WTC11 (cell line): ENCODE data around the gene STK32B. TPM values are rescaled to one million over a fixed set of nuclear protein-coding genes. Genes with fewer than 3 reads are reported as not detected.
A peak's percentile ranks its signal among the peaks of the same experiment; 100 is the strongest.

Experiments
- ATAC-seq: fragments of 200-7000 bp; cut with Tn5 transposase; 2 replicates; pipeline ENCODE4 v1.10.0; 2021; ENCODE audit warnings: mild to moderate bottlenecking, moderate library complexity
- CTCF ChIA-PET: fragments of 300-600 bp; sonication (Branson Sonifier 250); formaldehyde crosslinking; loops from one replicate; lab custom pipeline; 2021; ENCODE audit warnings: antibody characterized with exemption; lab: Charles Lee
- POLR2A ChIA-PET: fragments of 350-600 bp; sonication (Branson Sonifier 250); formaldehyde crosslinking; loops from one replicate; lab custom pipeline; 2021; ENCODE audit warnings: antibody characterized with exemption; lab: Charles Lee
- DNase-seq: peaks from one replicate; pipeline ENCODE4 v3.0.0; 2021; ENCODE audit warnings: low spot score
- H3K27ac Mint-ChIP-seq: 2 replicates; pipeline ENCODE4 v1.8.0; 2021; ENCODE audit warnings: mixed read lengths
- H3K27me3 Mint-ChIP-seq: 2 replicates; pipeline ENCODE4 v1.8.0; 2021; ENCODE audit warnings: low read depth, mild to moderate bottlenecking, moderate library complexity, mixed read lengths
- H3K36me3 Mint-ChIP-seq: 2 replicates; pipeline ENCODE4 v1.8.0; 2021; ENCODE audit warnings: mixed read lengths
- H3K4me1 Mint-ChIP-seq: 2 replicates; pipeline ENCODE4 v1.8.0; 2022; ENCODE audit warnings: mixed read lengths
- H3K4me3 Mint-ChIP-seq: 2 replicates; pipeline ENCODE4 v1.8.0; 2021; ENCODE audit warnings: mild to moderate bottlenecking, moderate library complexity, mixed read lengths
- H3K9me3 Mint-ChIP-seq: 2 replicates; pipeline ENCODE4 v1.8.0; 2021; ENCODE audit warnings: mixed read lengths
- CBFB ChIP-seq: sonication (generic); formaldehyde crosslinking; IDR thresholded peaks from 2 replicates; pipeline ENCODE4 v1.8.1; 2022; ENCODE audit warnings: mild to moderate bottlenecking, low read depth, missing genetic modification reagents
- ELF4 ChIP-seq: sonication (generic); formaldehyde crosslinking; IDR thresholded peaks from 2 replicates; pipeline ENCODE4 v1.8.1; 2022; ENCODE audit warnings: low read depth, mild to moderate bottlenecking, moderate library complexity, missing genetic modification reagents
- EMX1 ChIP-seq: fragments of 250-450 bp; sonication (Bioruptor Pico); IDR thresholded peaks from 2 replicates; pipeline ENCODE4 v1.8.0; 2021; ENCODE audit warnings: mild to moderate bottlenecking
- HMGA2 ChIP-seq: fragments of 250-450 bp; sonication (Bioruptor Pico); IDR thresholded peaks from 2 replicates; pipeline ENCODE4 v1.4.0; 2021; ENCODE audit warnings: mild to moderate bottlenecking, moderate library complexity
- KAT7 ChIP-seq: sonication (generic); formaldehyde crosslinking; IDR thresholded peaks from 2 replicates; pipeline ENCODE4 v1.8.1; 2023; ENCODE audit warnings: missing genetic modification reagents, mild to moderate bottlenecking, borderline replicate concordance
- MYBL2 ChIP-seq: sonication (generic); formaldehyde crosslinking; IDR thresholded peaks from 2 replicates; pipeline ENCODE4 v1.8.1; 2023; ENCODE audit warnings: mild to moderate bottlenecking, moderate library complexity, missing genetic modification reagents
- NFYB ChIP-seq: sonication (generic); formaldehyde crosslinking; conservative IDR thresholded peaks from 2 replicates; pipeline ENCODE4 v1.8.0; 2022; ENCODE audit warnings: low read depth, missing genetic modification reagents
- NR2C2 ChIP-seq: sonication (generic); formaldehyde crosslinking; IDR thresholded peaks from 2 replicates; pipeline ENCODE4 v1.8.0; 2022; ENCODE audit warnings: mild to moderate bottlenecking, missing genetic modification reagents
- NR3C1 ChIP-seq: sonication (generic); formaldehyde crosslinking; conservative IDR thresholded peaks from 2 replicates; pipeline ENCODE4 v1.8.1; 2023; ENCODE audit warnings: low read depth, mild to moderate bottlenecking, missing genetic modification reagents
- RORB ChIP-seq: fragments of 250-450 bp; sonication (Bioruptor Pico); IDR thresholded peaks from 2 replicates; pipeline ENCODE4 v1.9.0; 2021; ENCODE audit warnings: mild to moderate bottlenecking
- SP1 ChIP-seq: sonication (generic); formaldehyde crosslinking; conservative IDR thresholded peaks from 2 replicates; pipeline ENCODE4 v1.8.1; 2022; ENCODE audit warnings: missing genetic modification reagents
- TP53 ChIP-seq: sonication (generic); formaldehyde crosslinking; IDR thresholded peaks from 2 replicates; pipeline ENCODE4 v1.8.1; 2023; ENCODE audit warnings: mild to moderate bottlenecking, missing genetic modification reagents
- ZNF138 ChIP-seq: sonication (generic); formaldehyde crosslinking; conservative IDR thresholded peaks from 2 replicates; pipeline ENCODE4 v1.8.1; 2022; ENCODE audit warnings: mild to moderate bottlenecking, moderate library complexity, missing genetic modification reagents
- ZNF219 ChIP-seq: sonication (generic); formaldehyde crosslinking; IDR thresholded peaks from 2 replicates; pipeline ENCODE4 v1.8.0; 2023; ENCODE audit warnings: missing genetic modification reagents, mild to moderate bottlenecking, borderline replicate concordance
- ZNF263 ChIP-seq: sonication (generic); formaldehyde crosslinking; IDR thresholded peaks from 2 replicates; pipeline ENCODE4 v1.8.1; 2022; ENCODE audit warnings: low read depth, mild to moderate bottlenecking, moderate library complexity, missing genetic modification reagents
- ZNF532 ChIP-seq: fragments of 250-450 bp; sonication (Bioruptor Pico); IDR thresholded peaks from 2 replicates; pipeline ENCODE4 v1.9.0; 2021; ENCODE audit warnings: mild to moderate bottlenecking, borderline replicate concordance
- ZNF671 ChIP-seq: fragments of 250-450 bp; sonication (Bioruptor Pico); IDR thresholded peaks from 2 replicates; pipeline ENCODE4 v1.8.0; 2021; ENCODE audit warnings: mild to moderate bottlenecking
- total RNA-seq: library from RNA; stranded (reverse); gene quantifications from 3 replicates; pipeline ENCODE4 v1.2.3, GENCODE V29; 2021
- TF ChIP-seq, protein P1 (sequence below): sonication (generic); formaldehyde crosslinking; IDR thresholded peaks from 2 replicates; pipeline ENCODE4 v1.8.0; 2022; ENCODE audit warnings: mild to moderate bottlenecking, missing genetic modification reagents
- TF ChIP-seq, protein P2 (sequence below): sonication (generic); formaldehyde crosslinking; IDR thresholded peaks from 2 replicates; pipeline ENCODE4 v1.8.0; 2022; ENCODE audit warnings: missing genetic modification reagents
- TF ChIP-seq, protein P3 (sequence below): sonication (generic); formaldehyde crosslinking; IDR thresholded peaks from 2 replicates; pipeline ENCODE4 v1.8.1; 2023; ENCODE audit warnings: mild to moderate bottlenecking, missing genetic modification reagents, borderline replicate concordance

STK32B gene
- total RNA-seq, 1 experiment from 2014 or later = 1.9 TPM

- TF ChIP-seq RORB (CRISPR knock-in tag) (no peak), ZNF138 (CRISPR knock-in tag) (no peak), ZNF219 (CRISPR knock-in tag) (no peak), CBFB (CRISPR knock-in tag) (no peak), MYBL2 (CRISPR knock-in tag) (no peak), KAT7 (CRISPR knock-in tag) (no peak)
- TF ChIP-seq, protein P1, sequence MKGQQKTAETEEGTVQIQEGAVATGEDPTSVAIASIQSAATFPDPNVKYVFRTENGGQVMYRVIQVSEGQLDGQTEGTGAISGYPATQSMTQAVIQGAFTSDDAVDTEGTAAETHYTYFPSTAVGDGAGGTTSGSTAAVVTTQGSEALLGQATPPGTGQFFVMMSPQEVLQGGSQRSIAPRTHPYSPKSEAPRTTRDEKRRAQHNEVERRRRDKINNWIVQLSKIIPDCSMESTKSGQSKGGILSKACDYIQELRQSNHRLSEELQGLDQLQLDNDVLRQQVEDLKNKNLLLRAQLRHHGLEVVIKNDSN = no peak
- no peak for DNase-seq
- Mint-ChIP-seq H3K36me3 (no peaks in the 10 kb centered on the region), H3K4me3 (no peak overlapping the region), H3K4me1 (peaks cover 11% of the 10 kb centered on the region), H3K9me3 (peaks cover 5% of the 10 kb centered on the region; the same call in 1 of the 2 replicates), H3K27me3 (peaks cover 14% of the 10 kb centered on the region), H3K27ac (no peak overlapping the region)
- POLR2A ChIA-PET = no interaction called here
- no peak for ATAC-seq
- CTCF ChIA-PET = interaction anchor here (0.6 to 1.6 kb wide), 4 partner anchors 9 to 33 kb away, joined by 3 to 9 read pairs (median 4); partner anchors contain the start of gene STK32B
These were observed 33.2 kb upstream of the STK32B start for GRCh38 chr4:5018096-5018495.

GRCh38 chr4:5018603-5019002 is 32.7 kb upstream of the STK32B start:
- Mint-ChIP-seq H3K27me3 (peaks cover 14% of the 10 kb centered on the region), H3K36me3 (no peaks in the 10 kb centered on the region), H3K4me3 (peak overlapping the region; percentile 36)
- CTCF ChIA-PET = interaction anchor here (0.7 to 1.3 kb wide), 2 partner anchors 33 kb away, joined by 4 to 9 read pairs; partner anchors contain the start of gene STK32B
- no peak for DNase-seq
- 0 out of 2 replicates have a peak, but pooled peaks have one; percentile 14 for TF ChIP-seq ZNF263 (CRISPR knock-in tag)
- TF ChIP-seq, protein P2, sequence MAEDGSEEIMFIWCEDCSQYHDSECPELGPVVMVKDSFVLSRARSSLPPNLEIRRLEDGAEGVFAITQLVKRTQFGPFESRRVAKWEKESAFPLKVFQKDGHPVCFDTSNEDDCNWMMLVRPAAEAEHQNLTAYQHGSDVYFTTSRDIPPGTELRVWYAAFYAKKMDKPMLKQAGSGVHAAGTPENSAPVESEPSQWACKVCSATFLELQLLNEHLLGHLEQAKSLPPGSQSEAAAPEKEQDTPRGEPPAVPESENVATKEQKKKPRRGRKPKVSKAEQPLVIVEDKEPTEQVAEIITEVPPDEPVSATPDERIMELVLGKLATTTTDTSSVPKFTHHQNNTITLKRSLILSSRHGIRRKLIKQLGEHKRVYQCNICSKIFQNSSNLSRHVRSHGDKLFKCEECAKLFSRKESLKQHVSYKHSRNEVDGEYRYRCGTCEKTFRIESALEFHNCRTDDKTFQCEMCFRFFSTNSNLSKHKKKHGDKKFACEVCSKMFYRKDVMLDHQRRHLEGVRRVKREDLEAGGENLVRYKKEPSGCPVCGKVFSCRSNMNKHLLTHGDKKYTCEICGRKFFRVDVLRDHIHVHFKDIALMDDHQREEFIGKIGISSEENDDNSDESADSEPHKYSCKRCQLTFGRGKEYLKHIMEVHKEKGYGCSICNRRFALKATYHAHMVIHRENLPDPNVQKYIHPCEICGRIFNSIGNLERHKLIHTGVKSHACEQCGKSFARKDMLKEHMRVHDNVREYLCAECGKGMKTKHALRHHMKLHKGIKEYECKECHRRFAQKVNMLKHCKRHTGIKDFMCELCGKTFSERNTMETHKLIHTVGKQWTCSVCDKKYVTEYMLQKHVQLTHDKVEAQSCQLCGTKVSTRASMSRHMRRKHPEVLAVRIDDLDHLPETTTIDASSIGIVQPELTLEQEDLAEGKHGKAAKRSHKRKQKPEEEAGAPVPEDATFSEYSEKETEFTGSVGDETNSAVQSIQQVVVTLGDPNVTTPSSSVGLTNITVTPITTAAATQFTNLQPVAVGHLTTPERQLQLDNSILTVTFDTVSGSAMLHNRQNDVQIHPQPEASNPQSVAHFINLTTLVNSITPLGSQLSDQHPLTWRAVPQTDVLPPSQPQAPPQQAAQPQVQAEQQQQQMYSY (CRISPR knock-in tag) = no peak
- TF ChIP-seq, all 79 proteins: peak for 1
- Mint-ChIP-seq H3K27ac (no peak overlapping the region), H3K9me3 (peaks cover 8% of the 10 kb centered on the region), H3K4me1 (peaks cover 11% of the 10 kb centered on the region)
- POLR2A ChIA-PET = no interaction called here
- no peak; the same call in 1 of the 2 replicates for ATAC-seq

DNA sequence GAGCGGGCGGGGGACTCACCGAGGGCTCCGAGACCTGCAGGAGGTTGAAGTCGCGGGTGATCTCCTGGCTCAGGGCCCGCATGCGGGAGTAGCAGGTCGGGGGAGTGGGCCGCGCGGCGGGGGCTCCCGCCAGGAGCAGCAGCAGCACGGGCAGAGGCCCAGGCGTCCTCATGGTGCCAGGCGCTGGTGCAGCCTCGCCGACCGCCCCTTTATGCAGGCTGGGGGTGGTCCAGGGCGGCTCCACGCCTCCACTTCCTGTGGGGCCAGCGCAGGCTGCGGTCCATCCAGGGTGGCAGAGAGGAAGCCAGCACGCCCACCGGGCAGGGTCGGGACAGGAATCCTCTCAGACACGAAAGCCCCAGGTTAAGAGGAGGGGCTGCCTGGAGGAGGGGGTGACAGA is 32.0 kb upstream of the STK32B start, which contains the start of gene CYTL1:
Gene CYTL1 (minus strand): TSS at position 185 of the 400 bp plus-strand sequence. CDS start 13 bp downstream, at position 172.
- Mint-ChIP-seq H3K27me3 (peaks cover 11% of the 10 kb centered on the region), H3K4me3 (peak within 1 kb of the TSS; percentile 65), H3K4me1 (peaks cover 11% of the 10 kb centered on the region), H3K9me3 (peaks cover 13% of the 10 kb centered on the region), H3K36me3 (no peaks in the 10 kb centered on the region), H3K27ac (no peak within 1 kb of the TSS)
- ATAC-seq (peak; percentile 84), DNase-seq (peak; percentile 45)
- ChIA-PET POLR2A (no interaction called here), CTCF (no interaction called here)
- TF ChIP-seq SP1 (no peak), TP53 (CRISPR knock-in tag) (0 out of 2 replicates have a peak, but pooled peaks have one; percentile 58), HMGA2 (CRISPR knock-in tag) (no peak), NR2C2 (no peak), ZNF671 (CRISPR knock-in tag) (no peak), ZNF532 (CRISPR knock-in tag) (no peak), NR3C1 (CRISPR knock-in tag) (no peak), ELF4 (no peak), EMX1 (CRISPR knock-in tag) (no peak), NFYB (CRISPR knock-in tag) (no peak)
- TF ChIP-seq, protein P3, sequence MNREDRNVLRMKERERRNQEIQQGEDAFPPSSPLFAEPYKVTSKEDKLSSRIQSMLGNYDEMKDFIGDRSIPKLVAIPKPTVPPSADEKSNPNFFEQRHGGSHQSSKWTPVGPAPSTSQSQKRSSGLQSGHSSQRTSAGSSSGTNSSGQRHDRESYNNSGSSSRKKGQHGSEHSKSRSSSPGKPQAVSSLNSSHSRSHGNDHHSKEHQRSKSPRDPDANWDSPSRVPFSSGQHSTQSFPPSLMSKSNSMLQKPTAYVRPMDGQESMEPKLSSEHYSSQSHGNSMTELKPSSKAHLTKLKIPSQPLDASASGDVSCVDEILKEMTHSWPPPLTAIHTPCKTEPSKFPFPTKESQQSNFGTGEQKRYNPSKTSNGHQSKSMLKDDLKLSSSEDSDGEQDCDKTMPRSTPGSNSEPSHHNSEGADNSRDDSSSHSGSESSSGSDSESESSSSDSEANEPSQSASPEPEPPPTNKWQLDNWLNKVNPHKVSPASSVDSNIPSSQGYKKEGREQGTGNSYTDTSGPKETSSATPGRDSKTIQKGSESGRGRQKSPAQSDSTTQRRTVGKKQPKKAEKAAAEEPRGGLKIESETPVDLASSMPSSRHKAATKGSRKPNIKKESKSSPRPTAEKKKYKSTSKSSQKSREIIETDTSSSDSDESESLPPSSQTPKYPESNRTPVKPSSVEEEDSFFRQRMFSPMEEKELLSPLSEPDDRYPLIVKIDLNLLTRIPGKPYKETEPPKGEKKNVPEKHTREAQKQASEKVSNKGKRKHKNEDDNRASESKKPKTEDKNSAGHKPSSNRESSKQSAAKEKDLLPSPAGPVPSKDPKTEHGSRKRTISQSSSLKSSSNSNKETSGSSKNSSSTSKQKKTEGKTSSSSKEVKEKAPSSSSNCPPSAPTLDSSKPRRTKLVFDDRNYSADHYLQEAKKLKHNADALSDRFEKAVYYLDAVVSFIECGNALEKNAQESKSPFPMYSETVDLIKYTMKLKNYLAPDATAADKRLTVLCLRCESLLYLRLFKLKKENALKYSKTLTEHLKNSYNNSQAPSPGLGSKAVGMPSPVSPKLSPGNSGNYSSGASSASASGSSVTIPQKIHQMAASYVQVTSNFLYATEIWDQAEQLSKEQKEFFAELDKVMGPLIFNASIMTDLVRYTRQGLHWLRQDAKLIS (CRISPR knock-in tag) = no peak
